GM18858 (cell line): Measurements from ENCODE around the gene FURIN.
A peak's percentile ranks its signal among the peaks of the same experiment; 100 is the strongest.
"Not testable (repeated sequence)": the region's sequence is repeated elsewhere in the genome, so short reads cannot be mapped to it uniquely, and the experiment has no call there.

Experiments used
- ATAC-seq: cut with Tn5 transposase; IDR thresholded peaks from one replicate; pipeline ENCODE4 v1.9.1; 2021; ENCODE audit not compliant: unreplicated experiment

Gene FURIN

DNA sequence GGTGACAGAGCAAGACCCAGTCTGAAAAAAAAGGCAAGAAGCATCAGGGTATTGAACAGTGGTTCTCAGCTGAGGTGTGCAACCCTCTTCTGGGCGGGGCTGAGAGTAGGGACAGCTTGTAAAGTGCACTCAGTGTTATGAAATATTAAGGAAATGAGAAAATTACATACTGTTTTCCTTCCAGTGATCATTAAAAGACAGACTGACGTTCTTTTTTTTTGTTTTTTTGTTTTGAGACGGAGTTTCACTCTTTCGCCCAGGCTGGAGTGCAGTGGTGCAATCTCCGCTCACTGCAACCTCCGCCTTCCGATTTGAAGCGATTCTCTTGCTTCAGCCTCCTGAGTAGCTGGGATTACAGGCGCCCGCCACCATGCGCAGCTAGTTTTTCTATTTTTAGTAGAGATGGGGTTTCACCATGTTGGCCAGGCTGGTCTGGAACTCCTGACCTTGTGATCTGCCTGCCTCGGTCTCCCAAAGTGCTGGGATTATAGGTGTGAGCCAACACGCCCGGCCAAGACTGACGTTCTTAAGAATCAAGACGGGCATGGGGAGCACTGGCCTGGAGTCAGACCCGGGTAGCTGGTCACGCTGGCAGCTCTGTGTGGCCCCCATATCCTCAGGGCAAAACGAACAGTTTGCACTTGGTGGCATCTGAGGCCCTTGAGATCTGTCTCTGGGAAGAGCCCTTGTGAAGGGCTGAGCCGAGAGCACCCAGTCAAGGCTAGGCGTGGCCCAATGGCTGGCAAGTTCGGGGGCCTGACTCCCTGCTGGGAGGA lies 46.1 kb downstream of the FURIN start:
- ATAC-seq, result no peak

DNA sequence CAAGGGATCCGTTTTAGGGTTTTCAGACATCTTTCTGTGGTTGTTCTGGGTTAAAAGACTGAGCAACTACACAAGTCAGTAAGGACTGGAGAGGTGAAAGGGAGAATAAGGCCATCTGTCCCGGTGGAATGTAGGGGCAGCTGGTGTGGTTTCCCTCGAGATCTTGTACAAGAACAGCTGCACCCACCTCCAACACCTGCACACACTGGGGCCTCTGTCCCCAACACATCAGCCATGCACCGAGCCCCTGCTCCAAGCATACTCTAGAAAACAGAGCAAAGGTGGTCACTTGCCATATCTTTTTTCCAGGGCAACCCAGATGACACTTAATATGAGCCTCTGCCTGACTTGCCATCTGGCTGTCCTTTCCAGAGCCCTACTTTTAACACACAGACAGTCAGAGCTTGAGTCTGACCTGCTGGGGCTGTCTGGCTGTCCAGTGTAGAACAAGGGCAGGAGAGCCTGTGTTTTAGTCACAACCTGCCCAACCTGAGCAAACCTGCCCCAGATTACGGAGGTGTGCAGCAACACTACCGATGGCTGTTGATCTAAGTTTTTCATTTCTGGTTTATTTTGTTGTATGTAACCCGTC lies 46.9 kb downstream of the FURIN start:
- ATAC-seq, result no peak

DNA sequence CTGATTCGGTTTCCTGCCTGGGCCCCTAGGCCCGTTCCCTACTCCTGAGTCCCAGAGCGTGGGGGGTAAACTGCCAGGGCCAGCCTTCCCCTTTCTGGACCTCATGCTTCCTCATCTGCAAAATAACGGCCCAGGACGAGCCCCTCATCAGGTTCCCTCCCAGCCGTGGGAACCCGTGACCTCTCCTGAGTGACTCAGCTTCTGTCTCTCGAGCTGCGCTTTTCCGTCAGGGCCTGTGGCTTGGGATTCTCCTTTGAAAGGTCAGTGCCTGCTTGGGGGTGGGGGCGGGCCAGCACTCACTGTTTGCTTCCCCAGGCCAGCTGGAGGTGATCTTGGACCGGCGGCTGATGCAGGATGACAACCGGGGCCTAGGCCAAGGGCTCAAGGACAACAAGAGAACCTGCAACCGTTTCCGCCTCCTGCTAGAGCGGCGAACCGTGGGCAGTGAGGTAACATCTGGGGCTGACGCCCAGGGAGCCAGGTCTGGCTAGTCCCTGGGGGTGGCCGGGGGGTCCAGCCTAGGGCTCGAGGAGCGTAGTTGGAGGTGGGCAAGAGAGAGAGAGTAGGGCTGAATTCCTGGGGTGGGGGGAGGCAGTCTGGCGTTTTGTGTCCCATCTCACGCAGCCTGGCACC lies 47.5 kb downstream of the FURIN start:
- ATAC-seq, result no peak

GRCh38 chr15:90916461-90916860 lies 48.1 kb downstream of the FURIN start:
- no peak for ATAC-seq

DNA sequence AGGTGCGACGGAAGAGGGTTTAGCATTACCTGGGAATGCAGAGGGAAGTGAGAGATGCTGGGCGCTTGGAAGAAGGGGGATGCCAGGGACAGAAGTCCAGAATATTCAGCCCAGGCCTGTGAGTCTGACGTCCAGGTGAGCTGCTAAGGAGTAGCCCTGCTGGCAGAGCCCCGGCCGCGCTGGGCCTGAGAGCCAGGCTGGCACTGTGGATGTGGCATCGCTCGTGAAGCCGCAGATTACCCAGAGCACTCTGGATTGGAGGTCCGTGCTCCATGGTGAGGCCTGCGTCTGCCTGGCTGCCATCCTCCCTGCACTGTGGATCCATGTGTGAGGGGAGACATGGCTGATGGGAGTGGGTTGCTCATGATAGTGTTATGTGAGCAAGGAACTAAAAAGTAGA lies 49.2 kb downstream of the FURIN start:
- ATAC-seq, result no peak

DNA sequence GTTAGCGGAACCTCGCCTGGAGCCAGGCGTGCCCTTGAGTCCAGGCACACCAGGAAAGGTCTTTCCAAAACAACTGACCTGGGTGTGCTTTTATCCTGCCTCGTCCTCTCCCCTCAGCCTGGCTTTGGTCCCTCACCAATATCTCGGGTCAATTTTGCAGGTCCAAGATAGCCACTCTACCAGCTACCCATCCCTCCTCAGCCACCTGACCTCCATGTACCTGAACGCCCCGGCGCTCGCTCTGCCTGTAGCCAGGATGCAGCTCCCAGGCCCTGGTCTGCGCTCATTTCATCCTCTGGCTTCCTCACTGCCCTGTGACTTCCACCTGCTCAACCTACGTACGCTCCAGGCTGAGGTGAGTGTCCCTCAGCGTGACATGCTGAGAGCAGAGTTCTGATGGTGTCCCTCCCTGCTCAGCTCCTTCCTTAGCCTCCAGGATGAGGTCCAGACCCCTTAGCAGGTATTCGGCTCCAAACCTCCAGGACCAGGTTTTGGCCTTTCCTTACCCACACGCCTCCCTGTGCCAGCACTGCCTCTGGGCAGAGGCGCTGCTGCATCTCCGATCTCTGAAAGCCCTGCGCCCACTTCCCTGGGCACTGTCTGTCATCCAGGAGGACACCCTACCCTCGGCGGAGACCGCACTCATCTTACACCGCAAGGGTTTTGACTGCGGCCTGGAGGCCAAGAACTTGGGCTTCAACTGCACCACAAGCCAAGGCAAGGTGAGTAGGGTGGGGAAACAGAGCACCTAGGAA lies 49.8 kb downstream of the FURIN start:
- ATAC-seq, result no peak

GRCh38 chr15:90918835-90919234 lies 50.4 kb downstream of the FURIN start:
- no peak for ATAC-seq

GRCh38 chr15:90921887-90922286 lies 53.5 kb downstream of the FURIN start:
- no peak for ATAC-seq

- ATAC-seq, result peak; percentile 88
These were observed 54.4 kb downstream of the FURIN start for GRCh38 chr15:90922712-90923322.

GRCh38 chr15:90924375-90924774 lies 56.0 kb downstream of the FURIN start:
- ATAC-seq, result peak; percentile 67

DNA sequence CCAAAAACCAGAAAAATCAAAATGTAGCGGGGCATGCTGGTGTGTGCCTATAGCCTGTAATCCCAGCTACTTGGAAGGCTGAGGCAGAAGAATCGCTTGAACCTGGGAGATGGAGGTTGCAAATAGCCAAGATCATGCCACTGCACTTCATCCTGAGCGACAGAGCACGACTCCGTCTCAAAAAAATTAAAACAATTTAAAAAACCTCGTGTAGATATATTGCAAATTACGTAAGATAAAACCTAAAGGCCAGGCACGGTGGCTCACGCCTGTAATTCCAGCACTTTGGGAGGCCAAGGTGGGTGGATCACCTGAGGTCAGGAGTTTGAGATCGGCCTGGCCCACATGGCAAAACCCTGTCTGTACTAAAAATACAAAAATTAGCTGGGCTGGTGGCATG lies 58.4 kb downstream of the FURIN start:
- ATAC-seq, result not testable (repeated sequence)

GRCh38 chr15:90928106-90928505 lies 59.7 kb downstream of the FURIN start:
- not testable (repeated sequence) for ATAC-seq

- no peak for ATAC-seq
These were observed 61.0 kb downstream of the FURIN start for GRCh38 chr15:90929246-90930019.

DNA sequence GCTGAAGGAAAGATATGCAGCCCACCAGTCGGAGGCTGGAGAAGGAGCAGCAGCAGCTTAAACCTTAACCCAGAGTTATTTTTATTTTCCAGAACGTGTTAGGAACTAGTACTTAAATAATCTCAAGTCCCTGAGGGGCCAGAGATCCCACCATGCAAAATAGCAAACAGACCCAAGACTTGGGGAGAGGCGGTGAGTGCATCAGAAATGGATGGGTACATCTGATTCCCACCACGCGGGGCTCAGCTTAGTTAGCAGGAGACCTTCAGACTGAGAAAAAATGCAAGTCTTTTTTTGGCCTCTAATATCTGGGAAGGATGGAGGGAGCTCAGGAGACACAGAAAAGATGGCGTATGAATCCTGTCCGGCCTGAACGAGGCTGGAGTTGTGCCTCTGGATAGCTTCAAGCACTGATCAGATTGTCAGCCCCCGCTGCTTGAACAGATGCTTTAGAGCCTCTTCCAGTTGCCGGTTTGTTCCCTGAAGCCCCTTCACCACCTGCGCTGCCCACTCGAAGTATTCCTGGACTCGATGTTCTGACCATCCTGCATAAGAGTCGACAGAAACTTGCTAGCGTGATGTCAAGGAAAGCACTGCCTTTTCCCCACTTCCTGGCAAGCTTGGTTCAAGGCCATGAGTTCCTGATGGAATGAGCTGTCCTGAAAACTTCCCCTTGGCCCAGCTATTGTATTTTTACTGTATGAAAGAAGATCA lies 62.6 kb downstream of the FURIN start:
- ATAC-seq, result no peak

DNA sequence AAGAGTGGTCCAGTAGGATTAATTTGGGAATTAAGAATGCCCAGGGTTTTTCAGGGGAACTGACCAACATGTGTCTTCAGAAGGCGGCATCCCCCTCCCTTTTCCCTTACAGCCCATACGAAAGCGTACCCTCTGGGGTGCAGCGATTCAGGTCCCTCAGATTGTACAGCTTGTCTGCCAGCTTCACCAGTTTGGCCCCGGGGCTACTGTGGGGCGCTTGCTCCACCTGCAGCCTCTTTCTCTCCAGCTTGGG lies 63.1 kb downstream of the FURIN start:
- ATAC-seq, result no peak

GRCh38 chr15:90931828-90932659 lies 63.7 kb downstream of the FURIN start, which contains the start of gene HDDC3:
Gene HDDC3 (minus strand): TSS chr15:90932549. CDS start chr15:90932540, 9 bp downstream.
- peak; percentile 39 for ATAC-seq

- no peak for ATAC-seq
These were observed 64.2 kb downstream of the FURIN start for GRCh38 chr15:90932660-90932991.
